Measurements from ENCODE around the gene OGFRL1. TPM values are rescaled to one million over a fixed set of nuclear protein-coding genes. Genes with fewer than 3 reads are reported as not detected.

OGFRL1 gene
- total RNA-seq, 1 donor from 2014 or later: 35.3 TPM

DNA sequence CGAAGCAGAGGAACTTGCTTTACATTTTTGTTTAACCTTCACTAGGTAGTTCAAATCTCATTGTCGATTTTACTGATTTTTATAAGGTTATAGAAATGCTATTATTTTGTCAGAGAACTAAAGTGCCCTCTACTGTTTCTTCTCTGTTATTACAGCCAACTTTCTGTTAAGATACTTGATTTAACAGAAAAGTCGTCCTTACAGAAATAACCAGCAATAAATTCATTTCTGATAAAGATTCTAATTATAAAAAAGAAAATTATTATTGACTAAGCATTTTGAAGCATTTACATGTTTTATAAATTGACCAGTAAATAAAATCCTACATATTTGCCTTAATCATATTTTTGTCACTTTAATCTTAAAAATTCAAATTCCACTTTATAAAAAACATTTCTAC lies 60.8 kb downstream of the OGFRL1 start:
- Mint-ChIP-seq H3K9me3 (ENCODE audit: unreplicated experiment) (no peaks in the 10 kb centered on the region), H3K36me3 (ENCODE audit: low read depth, unreplicated experiment) (no peaks in the 10 kb centered on the region), H3K4me3 (ENCODE audit: unreplicated experiment) (no peak overlapping the region), H3K27ac (ENCODE audit: unreplicated experiment) (no peak overlapping the region), H3K4me1 (ENCODE audit: low read depth, unreplicated experiment) (no peaks in the 10 kb centered on the region), H3K27me3 (ENCODE audit: low read depth, unreplicated experiment) (no peaks in the 10 kb centered on the region)
- Histone ChIP-seq H3K9me3 (ENCODE audit: insufficient read depth, low read depth, low read length) (no peaks in the 10 kb centered on the region), H3K4me3 (ENCODE audit: insufficient read depth, low read depth, low read length) (no peak overlapping the region), H4K20me1 (ENCODE audit: insufficient read depth, low read length) (no peaks in the 10 kb centered on the region), H3K4me1 (ENCODE audit: insufficient read depth, low read length) (peaks cover 9% of the 10 kb centered on the region), H3K27me3 (ENCODE audit: insufficient read depth, low read length) (no peaks in the 10 kb centered on the region), H3K36me3 (ENCODE audit: insufficient read depth, low read length) (no peaks in the 10 kb centered on the region), H3K79me2 (ENCODE audit: insufficient read depth, low read length) (no peaks in the 10 kb centered on the region), H3K9ac (ENCODE audit: low read length) (no peak overlapping the region), H3K27ac (ENCODE audit: low read depth, low read length) (peak overlapping the region; percentile 56), H2AFZ (ENCODE audit: low read depth, low read length) (no peak overlapping the region), H3K4me2 (ENCODE audit: low read length) (no peak overlapping the region)
- TF ChIP-seq, protein P1, sequence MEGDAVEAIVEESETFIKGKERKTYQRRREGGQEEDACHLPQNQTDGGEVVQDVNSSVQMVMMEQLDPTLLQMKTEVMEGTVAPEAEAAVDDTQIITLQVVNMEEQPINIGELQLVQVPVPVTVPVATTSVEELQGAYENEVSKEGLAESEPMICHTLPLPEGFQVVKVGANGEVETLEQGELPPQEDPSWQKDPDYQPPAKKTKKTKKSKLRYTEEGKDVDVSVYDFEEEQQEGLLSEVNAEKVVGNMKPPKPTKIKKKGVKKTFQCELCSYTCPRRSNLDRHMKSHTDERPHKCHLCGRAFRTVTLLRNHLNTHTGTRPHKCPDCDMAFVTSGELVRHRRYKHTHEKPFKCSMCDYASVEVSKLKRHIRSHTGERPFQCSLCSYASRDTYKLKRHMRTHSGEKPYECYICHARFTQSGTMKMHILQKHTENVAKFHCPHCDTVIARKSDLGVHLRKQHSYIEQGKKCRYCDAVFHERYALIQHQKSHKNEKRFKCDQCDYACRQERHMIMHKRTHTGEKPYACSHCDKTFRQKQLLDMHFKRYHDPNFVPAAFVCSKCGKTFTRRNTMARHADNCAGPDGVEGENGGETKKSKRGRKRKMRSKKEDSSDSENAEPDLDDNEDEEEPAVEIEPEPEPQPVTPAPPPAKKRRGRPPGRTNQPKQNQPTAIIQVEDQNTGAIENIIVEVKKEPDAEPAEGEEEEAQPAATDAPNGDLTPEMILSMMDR (IDR thresholded peaks at IDR 0.05; ENCODE audit: insufficient read depth, low read depth, low read length): peak; percentile 63
- TF ChIP-seq EZH2 (IDR thresholded peaks at IDR 0.05; ENCODE audit: insufficient read depth, low read length): no peak
- peak; percentile 54 for FAIRE-seq
- no peak for DNase-seq (ENCODE audit: low read depth)

DNA sequence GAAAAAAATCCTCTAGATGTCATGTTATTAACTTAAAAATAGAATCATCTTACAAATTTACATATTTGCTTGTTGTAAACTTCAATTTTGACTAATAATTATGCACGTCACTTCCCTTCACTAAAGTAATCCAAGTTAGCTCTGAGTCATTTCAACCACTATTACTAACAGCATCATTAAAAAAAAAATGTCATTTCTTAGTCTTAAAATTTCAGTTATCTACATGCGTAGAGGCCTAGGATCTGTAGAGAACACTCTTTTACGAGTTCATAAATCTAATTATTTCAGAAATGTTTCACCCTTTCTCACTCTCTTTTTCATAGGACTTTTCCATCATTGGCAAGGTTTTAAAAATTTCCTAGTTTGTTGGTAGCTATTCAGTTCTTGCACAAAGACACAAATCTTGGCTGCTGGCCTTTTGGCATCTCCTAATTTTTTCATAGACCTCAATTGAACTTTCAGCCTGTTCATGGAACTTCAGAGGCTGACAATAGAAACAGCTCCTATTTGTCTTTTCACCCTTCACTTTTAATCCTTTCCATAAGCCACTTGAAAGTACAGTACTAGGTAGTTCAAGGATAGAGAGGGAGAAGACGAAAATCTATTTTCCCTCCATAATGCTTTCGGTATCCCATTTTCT lies 61.5 kb downstream of the OGFRL1 start:
- no peak for TF ChIP-seq EZH2 (IDR thresholded peaks at IDR 0.05; ENCODE audit: insufficient read depth, low read length)
- TF ChIP-seq, protein P1 (IDR thresholded peaks at IDR 0.05; ENCODE audit: insufficient read depth, low read depth, low read length): no peak
- H3K36me3 ChIP-seq (ENCODE audit: insufficient read depth, low read length): no peaks in the 10 kb centered on the region
- H3K4me1 Mint-ChIP-seq (ENCODE audit: low read depth, unreplicated experiment): no peaks in the 10 kb centered on the region
- peaks cover 9% of the 10 kb centered on the region for H3K4me1 ChIP-seq (ENCODE audit: insufficient read depth, low read length)
- no peak overlapping the region for H3K4me3 Mint-ChIP-seq (ENCODE audit: unreplicated experiment)
- H3K9me3 Mint-ChIP-seq (ENCODE audit: unreplicated experiment): no peaks in the 10 kb centered on the region
- no peaks in the 10 kb centered on the region for H3K36me3 Mint-ChIP-seq (ENCODE audit: low read depth, unreplicated experiment)
- peak overlapping the region; percentile 20 for H3K9ac ChIP-seq (ENCODE audit: low read length)
- H3K79me2 ChIP-seq (ENCODE audit: insufficient read depth, low read length): no peaks in the 10 kb centered on the region
- FAIRE-seq (no peak), DNase-seq (ENCODE audit: low read depth) (peak; percentile 72)
- H3K4me2 ChIP-seq (ENCODE audit: low read length): peak overlapping the region; percentile 24
- H3K27me3 Mint-ChIP-seq (ENCODE audit: low read depth, unreplicated experiment): no peaks in the 10 kb centered on the region
- H4K20me1 ChIP-seq (ENCODE audit: insufficient read depth, low read length): no peaks in the 10 kb centered on the region
- H3K27me3 ChIP-seq (ENCODE audit: insufficient read depth, low read length): no peaks in the 10 kb centered on the region
- no peak overlapping the region for H2AFZ ChIP-seq (ENCODE audit: low read depth, low read length)
- no peak overlapping the region for H3K4me3 ChIP-seq (ENCODE audit: insufficient read depth, low read depth, low read length)
- no peaks in the 10 kb centered on the region for H3K9me3 ChIP-seq (ENCODE audit: insufficient read depth, low read depth, low read length)
- H3K27ac Mint-ChIP-seq (ENCODE audit: unreplicated experiment): no peak overlapping the region
- peak overlapping the region; percentile 56 for H3K27ac ChIP-seq (ENCODE audit: low read depth, low read length)

- Mint-ChIP-seq H3K36me3 (ENCODE audit: low read depth, unreplicated experiment) (no peaks in the 10 kb centered on the region), H3K4me1 (ENCODE audit: low read depth, unreplicated experiment) (no peaks in the 10 kb centered on the region), H3K27me3 (ENCODE audit: low read depth, unreplicated experiment) (no peaks in the 10 kb centered on the region), H3K9me3 (ENCODE audit: unreplicated experiment) (no peaks in the 10 kb centered on the region), H3K4me3 (ENCODE audit: unreplicated experiment) (no peak overlapping the region), H3K27ac (ENCODE audit: unreplicated experiment) (no peak overlapping the region)
- H3K9ac ChIP-seq (ENCODE audit: low read length): no peak overlapping the region
- H3K9me3 ChIP-seq (ENCODE audit: insufficient read depth, low read depth, low read length): no peaks in the 10 kb centered on the region
- no peaks in the 10 kb centered on the region for H3K36me3 ChIP-seq (ENCODE audit: insufficient read depth, low read length)
- TF ChIP-seq, protein P1 (IDR thresholded peaks at IDR 0.05; ENCODE audit: insufficient read depth, low read depth, low read length): no peak
- no peak for TF ChIP-seq EZH2 (IDR thresholded peaks at IDR 0.05; ENCODE audit: insufficient read depth, low read length)
- FAIRE-seq: no peak
- H4K20me1 ChIP-seq (ENCODE audit: insufficient read depth, low read length): no peaks in the 10 kb centered on the region
- no peaks in the 10 kb centered on the region for H3K27me3 ChIP-seq (ENCODE audit: insufficient read depth, low read length)
- no peak for DNase-seq (ENCODE audit: low read depth)
- H3K79me2 ChIP-seq (ENCODE audit: insufficient read depth, low read length): no peaks in the 10 kb centered on the region
- H3K4me2 ChIP-seq (ENCODE audit: low read length): no peak overlapping the region
- H3K4me1 ChIP-seq (ENCODE audit: insufficient read depth, low read length): peaks cover 9% of the 10 kb centered on the region
- no peak overlapping the region for H3K4me3 ChIP-seq (ENCODE audit: insufficient read depth, low read depth, low read length)
- H2AFZ ChIP-seq (ENCODE audit: low read depth, low read length): no peak overlapping the region
- no peak overlapping the region for H3K27ac ChIP-seq (ENCODE audit: low read depth, low read length)
Measured at GRCh38 chr6:71351190-71351589, 62.6 kb downstream of the OGFRL1 start.

Data from astrocyte (in vitro differentiated cells and primary cell).